DMS 273 treated with DMSO at 0.1 percent for 48 hours (cell line): ENCODE data around the gene EXOC2.

Source experiments
- DNase-seq: peaks from one replicate; lab custom pipeline; 2025; lab: John Stamatoyannopoulos, UW

Gene EXOC2

GRCh38 chr6:518218-518617 lies 174.7 kb downstream of the EXOC2 start:
- no peak for DNase-seq

GRCh38 chr6:516213-516612 lies 176.7 kb downstream of the EXOC2 start:
- no peak for DNase-seq

GRCh38 chr6:515267-515666 lies 177.7 kb downstream of the EXOC2 start:
- no peak for DNase-seq

- no peak for DNase-seq
These were observed 178.5 kb downstream of the EXOC2 start for GRCh38 chr6:514396-514978.

- DNase-seq, result no peak
These were observed 179.0 kb downstream of the EXOC2 start for GRCh38 chr6:513961-514360.

- no peak for DNase-seq
These were observed 179.9 kb downstream of the EXOC2 start for GRCh38 chr6:513058-513457.

GRCh38 chr6:511488-512137 lies 181.3 kb downstream of the EXOC2 start:
- no peak for DNase-seq

- DNase-seq, result no peak
These were observed 183.3 kb downstream of the EXOC2 start for GRCh38 chr6:509676-510075.

GRCh38 chr6:508614-509013 lies 184.3 kb downstream of the EXOC2 start:
- no peak for DNase-seq

- DNase-seq, result no peak
These were observed 184.9 kb downstream of the EXOC2 start for GRCh38 chr6:508006-508405.

- DNase-seq, result no peak
These were observed 185.9 kb downstream of the EXOC2 start for GRCh38 chr6:506920-507622.

- DNase-seq, result no peak
These were observed 186.4 kb downstream of the EXOC2 start for GRCh38 chr6:506508-506907.

GRCh38 chr6:505374-505773 lies 187.6 kb downstream of the EXOC2 start:
- no peak for DNase-seq

- DNase-seq, result no peak
These were observed 188.4 kb downstream of the EXOC2 start for GRCh38 chr6:504446-504980.

- no peak for DNase-seq
These were observed 189.2 kb downstream of the EXOC2 start for GRCh38 chr6:503610-504362.

GRCh38 chr6:502761-503160 lies 190.2 kb downstream of the EXOC2 start:
- no peak for DNase-seq

GRCh38 chr6:501891-502601 lies 190.9 kb downstream of the EXOC2 start:
- no peak for DNase-seq

GRCh38 chr6:499617-500016 lies 193.3 kb downstream of the EXOC2 start:
- DNase-seq, result no peak

GRCh38 chr6:498795-499231 lies 194.1 kb downstream of the EXOC2 start:
- no peak for DNase-seq

- no peak for DNase-seq
These were observed 195.7 kb downstream of the EXOC2 start for GRCh38 chr6:497258-497657.

GRCh38 chr6:496649-497048 lies 196.3 kb downstream of the EXOC2 start:
- DNase-seq, result no peak

- DNase-seq, result no peak
These were observed 198.5 kb downstream of the EXOC2 start for GRCh38 chr6:494394-494793.
